ENCODE results near the gene CYP46A1. TPM values are rescaled to one million over a fixed set of nuclear protein-coding genes. Genes with fewer than 3 reads are reported as not detected.

The CYP46A1 gene
- total and polyA plus RNA-seq, 2 experiments from 2014 or later, result 0.22 to 0.29 TPM

- H2AFZ ChIP-seq, result no peak overlapping the region
These were observed 84.3 kb downstream of the CYP46A1 start for GRCh38 chr14:99768381-99768780.

GRCh38 chr14:99769123-99769522 is 85.0 kb downstream of the CYP46A1 start:
- WGBS, 2 experiments (ENCODE audit: low coverage in 1 of 2, low lambda C conversion rate in 2 of 2, missing lambda C conversion rate in 2 of 2), result 91 to 93% methylated on average over 6 of the region's 6 CpGs
- Histone ChIP-seq H3K27me3 (replicated peaks; ENCODE audit: insufficient read depth) (no peaks in the 10 kb centered on the region), H3F3A (ENCODE audit: insufficient read depth) (0 out of 2 replicates have a peak, but pooled peaks cover 6% of the 10 kb centered on the region), H2AFZ (no peak overlapping the region), H3K9me2 (ENCODE audit: insufficient read depth) (no peaks in the 10 kb centered on the region), H3K4me1 (ENCODE audit: insufficient read depth) (peaks cover 15% of the 10 kb centered on the region), H4K20me1 (ENCODE audit: insufficient read depth) (no peaks in the 10 kb centered on the region), H3K9me3 (ENCODE audit: low read depth) (no peaks in the 10 kb centered on the region), H3K27ac (no peak overlapping the region), H3K36me3 (ENCODE audit: low read depth) (no peaks in the 10 kb centered on the region), H3K4me3 (no peak overlapping the region), H3K79me2 (ENCODE audit: insufficient read depth) (no peaks in the 10 kb centered on the region), H3K4me2 (ENCODE audit: unreplicated experiment) (no peak overlapping the region), H3K9ac (no peak overlapping the region)
- DNase-seq, result no peak
- in situ Hi-C loops (cut with MboI), result no loop called here
- no peak for TF ChIP-seq EZH2phosphoT487 (IDR thresholded peaks at IDR 0.05; ENCODE audit: insufficient read depth, low read depth)
- no peak for TF ChIP-seq EZH2 (IDR thresholded peaks at IDR 0.05; ENCODE audit: insufficient read depth, poor library complexity, severe bottlenecking)

More at GRCh38 chr14:99768381-99768780, 84.3 kb downstream of the CYP46A1 start:
- Histone ChIP-seq H3K4me3 (no peak overlapping the region), H3F3A (ENCODE audit: insufficient read depth) (0 out of 2 replicates have a peak, but pooled peaks cover 5% of the 10 kb centered on the region), H4K20me1 (ENCODE audit: insufficient read depth) (no peaks in the 10 kb centered on the region), H3K27me3 (replicated peaks; ENCODE audit: insufficient read depth) (no peaks in the 10 kb centered on the region), H3K27ac (no peak overlapping the region), H3K9ac (no peak overlapping the region), H3K9me3 (ENCODE audit: low read depth) (no peaks in the 10 kb centered on the region), H3K36me3 (ENCODE audit: low read depth) (no peaks in the 10 kb centered on the region), H3K9me2 (ENCODE audit: insufficient read depth) (no peaks in the 10 kb centered on the region), H3K4me2 (ENCODE audit: unreplicated experiment) (no peak overlapping the region), H3K79me2 (ENCODE audit: insufficient read depth) (no peaks in the 10 kb centered on the region), H3K4me1 (ENCODE audit: insufficient read depth) (peaks cover 14% of the 10 kb centered on the region)
- peak; percentile 65 for DNase-seq
- WGBS, 2 experiments (ENCODE audit: low coverage in 1 of 2, low lambda C conversion rate in 2 of 2, missing lambda C conversion rate in 2 of 2), result 84% methylated on average over 6 of the region's 6 CpGs
- TF ChIP-seq EZH2 (IDR thresholded peaks at IDR 0.05; ENCODE audit: insufficient read depth, poor library complexity, severe bottlenecking) (no peak), EZH2phosphoT487 (IDR thresholded peaks at IDR 0.05; ENCODE audit: insufficient read depth, low read depth) (no peak)
- in situ Hi-C loops (cut with MboI), result no loop called here

GRCh38 chr14:99769799-99770198 is 85.7 kb downstream of the CYP46A1 start:
- H3K79me2 ChIP-seq (ENCODE audit: insufficient read depth), result no peaks in the 10 kb centered on the region
- H3K9me3 ChIP-seq (ENCODE audit: low read depth), result no peaks in the 10 kb centered on the region
- no peak overlapping the region for H3K4me3 ChIP-seq
- no peak overlapping the region for H3K27ac ChIP-seq
- H3K27me3 ChIP-seq (replicated peaks; ENCODE audit: insufficient read depth), result no peaks in the 10 kb centered on the region
- H3K9me2 ChIP-seq (ENCODE audit: insufficient read depth), result no peaks in the 10 kb centered on the region
- H4K20me1 ChIP-seq (ENCODE audit: insufficient read depth), result no peaks in the 10 kb centered on the region
- WGBS, 2 experiments (ENCODE audit: low coverage in 1 of 2, low lambda C conversion rate in 2 of 2, missing lambda C conversion rate in 2 of 2), result 80 to 92% methylated on average over 3 of the region's 3 CpGs
- no peak for DNase-seq
- no peak overlapping the region for H3K9ac ChIP-seq
- no peak overlapping the region for H3K4me2 ChIP-seq (ENCODE audit: unreplicated experiment)
- TF ChIP-seq EZH2phosphoT487 (IDR thresholded peaks at IDR 0.05; ENCODE audit: insufficient read depth, low read depth) (no peak), EZH2 (IDR thresholded peaks at IDR 0.05; ENCODE audit: insufficient read depth, poor library complexity, severe bottlenecking) (no peak)
- in situ Hi-C loops (cut with MboI), result no loop called here
- peaks cover 15% of the 10 kb centered on the region for H3K4me1 ChIP-seq (ENCODE audit: insufficient read depth)
- no peak overlapping the region for H2AFZ ChIP-seq
- 0 out of 2 replicates have a peak, but pooled peaks cover 6% of the 10 kb centered on the region for H3F3A ChIP-seq (ENCODE audit: insufficient read depth)
- no peaks in the 10 kb centered on the region for H3K36me3 ChIP-seq (ENCODE audit: low read depth)

- H3K79me2 ChIP-seq (ENCODE audit: insufficient read depth), result no peaks in the 10 kb centered on the region
- H3F3A ChIP-seq (ENCODE audit: insufficient read depth), result 0 out of 2 replicates have a peak, but pooled peaks cover 6% of the 10 kb centered on the region
- TF ChIP-seq EZH2 (IDR thresholded peaks at IDR 0.05; ENCODE audit: insufficient read depth, poor library complexity, severe bottlenecking), result no peak
- no peak for TF ChIP-seq EZH2phosphoT487 (IDR thresholded peaks at IDR 0.05; ENCODE audit: insufficient read depth, low read depth)
- peak; percentile 76 for DNase-seq
- peak overlapping the region; percentile 20; the same call in 1 of the 2 replicates for H3K9ac ChIP-seq
- H3K27me3 ChIP-seq (replicated peaks; ENCODE audit: insufficient read depth), result no peaks in the 10 kb centered on the region
- H3K9me3 ChIP-seq (ENCODE audit: low read depth), result no peaks in the 10 kb centered on the region
- H3K36me3 ChIP-seq (ENCODE audit: low read depth), result no peaks in the 10 kb centered on the region
- H3K4me1 ChIP-seq (ENCODE audit: insufficient read depth), result peaks cover 11% of the 10 kb centered on the region
- in situ Hi-C loops (cut with MboI), result no loop called here
- no peak overlapping the region for H2AFZ ChIP-seq
- H3K27ac ChIP-seq, result no peak overlapping the region; the same call in 1 of the 2 replicates
- H3K4me2 ChIP-seq (ENCODE audit: unreplicated experiment), result peak overlapping the region; percentile 24
- 65 to 72% methylated on average over 8 of the region's 8 CpGs for WGBS, 2 experiments (ENCODE audit: low coverage in 1 of 2, low lambda C conversion rate in 2 of 2, missing lambda C conversion rate in 2 of 2)
- no peak overlapping the region for H3K4me3 ChIP-seq
- no peaks in the 10 kb centered on the region for H3K9me2 ChIP-seq (ENCODE audit: insufficient read depth)
- no peaks in the 10 kb centered on the region for H4K20me1 ChIP-seq (ENCODE audit: insufficient read depth)
These were observed 88.5 kb downstream of the CYP46A1 start for GRCh38 chr14:99772371-99773283.

Data from GM23248 (cell line).